ENCODE measurements around the gene VPS51. TPM values are rescaled to one million over a fixed set of nuclear protein-coding genes. Genes with fewer than 3 reads are reported as not detected.

VPS51 gene
- total and polyA plus RNA-seq, 2 of the 13 experiments (the other 11 are each of a cell fraction or from before 2014, with no cell fraction given), result 76.3 to 90.6 TPM

- TF ChIP-seq ZNF75D (CRISPR knock-in tag; IDR thresholded peaks at IDR 0.05; ENCODE audit: borderline replicate concordance), result no peak
- no peak for TF ChIP-seq CBX2 (IDR thresholded peaks at IDR 0.05; ENCODE audit: low read depth, low read length)
- TF ChIP-seq CBX2 (CRISPR knock-in tag; IDR thresholded peaks at IDR 0.05; ENCODE audit: low read depth), result no peak
- TF ChIP-seq CAMTA2 (CRISPR knock-in tag; IDR thresholded peaks at IDR 0.05; ENCODE audit: borderline replicate concordance), result no peak
- TF ChIP-seq ZNF276 (CRISPR knock-in tag; IDR thresholded peaks at IDR 0.05; ENCODE audit: low read depth), result no peak
- no peak for TF ChIP-seq KDM6A (CRISPR knock-in tag; IDR thresholded peaks at IDR 0.05; ENCODE audit: low read depth)
- TF ChIP-seq ISL2 (CRISPR knock-in tag; IDR thresholded peaks at IDR 0.05), result 0 out of 2 replicates have a peak, but pooled peaks have one; percentile 13
- no peak for TF ChIP-seq ZNF577 (CRISPR knock-in tag; IDR thresholded peaks at IDR 0.05; ENCODE audit: borderline replicate concordance, low read depth)
- no peak for TF ChIP-seq TBP (CRISPR knock-in tag; IDR thresholded peaks at IDR 0.05)
- no peak for TF ChIP-seq ZKSCAN1 (IDR thresholded peaks at IDR 0.05; ENCODE audit: low read length)
- TF ChIP-seq STAG1 (CRISPR knock-in tag; IDR thresholded peaks at IDR 0.05), result peak; percentile 19; the same call in 1 of the 2 replicates
- no peak for TF ChIP-seq MTF2 (CRISPR knock-in tag; IDR thresholded peaks at IDR 0.05; ENCODE audit: borderline replicate concordance)
- no peak for TF ChIP-seq PPARG (CRISPR knock-in tag; conservative IDR thresholded peaks at IDR 0.05)
- TF ChIP-seq ZNF333 (CRISPR knock-in tag; IDR thresholded peaks at IDR 0.05; ENCODE audit: borderline replicate concordance), result no peak
- no peak for TF ChIP-seq DDIT3 (CRISPR knock-in tag; IDR thresholded peaks at IDR 0.05)
- TF ChIP-seq ZBTB49 (CRISPR knock-in tag; IDR thresholded peaks at IDR 0.05; ENCODE audit: borderline replicate concordance), result no peak
- no peak for TF ChIP-seq KLF15 (CRISPR knock-in tag; IDR thresholded peaks at IDR 0.05; ENCODE audit: borderline replicate concordance)
- no peak for TF ChIP-seq PLSCR1 (CRISPR knock-in tag; IDR thresholded peaks at IDR 0.05; ENCODE audit: borderline replicate concordance)
- TF ChIP-seq ZNF431 (CRISPR knock-in tag; IDR thresholded peaks at IDR 0.05; ENCODE audit: borderline replicate concordance, low read depth), result peak; percentile 64; the same call in 1 of the 2 replicates
- TF ChIP-seq ZNF597 (CRISPR knock-in tag; IDR thresholded peaks at IDR 0.05), result no peak
- TF ChIP-seq ZNF263 (CRISPR knock-in tag; IDR thresholded peaks at IDR 0.05), result peak; percentile 29; the same call in 1 of the 2 replicates
- TF ChIP-seq KDM5A (IDR thresholded peaks at IDR 0.05; ENCODE audit: borderline replicate concordance, low read length), result no peak
- peak; percentile 39; the same call in 1 of the 2 replicates for TF ChIP-seq MTERF4 (CRISPR knock-in tag; IDR thresholded peaks at IDR 0.05)
These were observed 39.1 kb downstream of the VPS51 start (continued) for GRCh38 chr11:65134952-65135632.
